DMS 273 (cell line): Measurements from ENCODE around the gene NPHP3.
A peak's percentile ranks its signal among the peaks of the same experiment; 100 is the strongest.
"Not testable (repeated sequence)": the region's sequence is repeated elsewhere in the genome, so short reads cannot be mapped to it uniquely, and the experiment has no call there.

Source experiments
- DNase-seq: peaks from one replicate; lab custom pipeline; 2025; ENCODE audit not compliant: unreplicated experiment; lab: John Stamatoyannopoulos, UW

The NPHP3 gene

DNA sequence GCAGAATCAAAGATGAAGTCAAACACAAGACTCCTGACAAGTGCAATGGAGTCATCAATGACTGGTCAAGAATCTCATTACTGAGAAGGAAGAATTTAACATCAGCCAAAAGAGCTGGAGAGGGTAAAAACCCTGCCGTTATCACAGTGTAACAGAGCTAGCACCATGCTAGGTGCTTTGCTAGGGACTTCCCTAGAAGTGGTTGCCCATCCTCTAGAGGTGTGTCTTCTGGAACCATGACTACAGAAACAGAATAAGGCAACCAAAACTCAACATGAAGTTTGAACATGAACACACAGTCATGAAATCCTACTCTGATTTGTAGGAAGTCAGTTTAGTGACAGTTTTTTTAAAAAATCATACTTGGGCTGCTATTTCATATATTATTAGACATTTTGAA lies 72.1 kb downstream of the NPHP3 start:
- no peak for DNase-seq

DNA sequence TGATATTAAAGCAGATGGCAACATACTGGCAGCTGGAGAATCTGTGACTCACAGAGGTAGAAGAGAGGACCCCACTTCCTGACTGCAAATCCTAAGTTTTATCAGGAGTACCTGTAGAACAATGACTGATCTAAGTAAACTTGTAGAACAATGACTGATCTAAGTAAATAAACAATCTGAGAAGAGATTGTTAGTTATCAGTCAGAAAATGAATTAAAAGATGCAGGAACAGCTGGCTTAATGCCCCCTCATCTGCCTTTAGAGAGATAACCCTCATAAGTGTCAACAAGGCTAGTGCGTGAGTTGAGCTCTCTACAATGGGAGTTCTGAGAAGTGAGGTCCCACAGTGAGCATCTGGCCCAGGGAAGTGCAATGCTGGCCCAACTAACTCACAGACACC lies 77.2 kb downstream of the NPHP3 start:
- peak; percentile 34 for DNase-seq

DNA sequence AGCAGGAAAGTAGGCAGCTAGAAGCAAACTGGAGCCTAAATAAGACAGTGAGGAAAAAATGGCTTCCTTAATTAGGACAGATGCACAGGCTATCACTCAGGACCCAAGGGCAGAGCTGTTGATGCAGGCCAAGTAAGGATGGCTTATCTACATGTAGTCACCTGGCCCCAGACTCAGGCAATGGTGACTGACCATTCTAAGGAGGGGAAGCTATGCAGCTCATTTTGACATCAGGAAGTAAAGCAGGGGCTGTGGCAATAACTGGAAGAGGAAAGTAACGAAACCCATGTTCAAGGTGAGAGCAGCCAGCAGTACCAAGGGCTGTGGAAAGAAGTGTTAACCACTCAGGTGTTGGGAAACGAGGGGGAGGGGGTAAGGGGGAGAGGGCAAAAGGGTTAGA lies 78.8 kb downstream of the NPHP3 start:
- no peak for DNase-seq

DNA sequence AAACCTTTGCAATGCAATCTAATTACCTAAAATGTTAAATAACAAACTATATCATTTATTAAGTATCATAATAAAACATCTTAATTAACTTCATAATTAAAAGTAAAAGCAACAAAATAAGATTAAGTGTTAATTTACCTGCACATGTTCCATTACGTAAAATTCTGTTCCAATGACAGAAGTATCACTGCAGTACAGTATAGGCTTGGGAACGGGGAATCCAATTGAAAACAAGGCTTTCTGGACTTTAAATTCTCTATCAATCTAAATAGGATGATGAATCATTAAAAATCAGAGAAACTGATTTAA lies 79.7 kb downstream of the NPHP3 start:
- no peak for DNase-seq

DNA sequence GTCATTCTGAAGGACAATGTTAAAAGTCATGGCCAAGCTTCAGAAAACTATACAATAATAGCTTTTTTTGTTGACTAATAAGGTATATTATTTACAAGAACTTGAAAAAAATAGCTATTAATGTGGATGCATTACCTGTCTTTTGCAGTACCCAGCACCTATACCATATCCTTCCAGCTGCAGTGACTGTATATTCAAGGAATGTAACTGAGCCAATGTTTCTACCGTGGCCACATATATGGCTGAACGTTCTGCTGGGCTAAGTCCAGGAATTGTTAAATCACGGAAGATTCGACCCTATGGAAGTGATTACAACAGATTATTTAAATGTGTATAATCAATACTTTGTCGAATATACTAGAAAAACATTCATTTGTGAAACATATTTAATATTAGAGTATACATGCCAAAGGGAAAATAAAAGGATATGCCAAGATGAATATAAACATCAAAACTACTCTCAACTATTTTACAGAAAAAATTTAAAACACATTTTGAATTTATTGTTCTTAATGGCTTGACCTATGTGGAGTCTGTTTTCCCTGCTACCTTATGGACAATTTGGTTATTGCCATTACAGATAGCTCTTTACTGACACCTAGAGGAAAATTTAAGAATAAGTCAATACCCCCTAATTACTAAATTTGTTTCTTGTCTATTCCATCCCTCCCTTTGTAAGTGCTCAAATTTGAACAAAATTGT lies 80.2 kb downstream of the NPHP3 start:
- peak; percentile 75 for DNase-seq

DNA sequence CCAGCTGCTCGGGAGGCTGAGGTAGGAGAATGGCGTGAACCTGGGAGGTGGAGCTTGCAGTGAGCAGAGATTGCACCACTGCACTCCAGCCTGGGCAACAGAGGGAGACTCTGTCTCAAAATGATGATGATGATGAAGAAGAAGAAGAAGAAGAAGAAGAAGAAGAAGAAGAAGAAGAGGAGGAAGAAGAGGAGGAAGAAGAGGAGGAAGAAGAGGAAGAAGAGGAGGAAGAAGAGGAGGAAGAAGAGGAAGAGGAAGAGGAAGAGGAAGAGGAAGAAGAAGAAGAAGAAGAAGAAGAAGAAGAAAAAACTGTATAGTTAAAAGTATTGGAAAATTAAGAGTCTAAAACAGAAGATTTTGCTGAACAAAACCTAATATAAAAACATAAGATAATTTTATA lies 80.8 kb downstream of the NPHP3 start:
- DNase-seq: not testable (repeated sequence)

DNA sequence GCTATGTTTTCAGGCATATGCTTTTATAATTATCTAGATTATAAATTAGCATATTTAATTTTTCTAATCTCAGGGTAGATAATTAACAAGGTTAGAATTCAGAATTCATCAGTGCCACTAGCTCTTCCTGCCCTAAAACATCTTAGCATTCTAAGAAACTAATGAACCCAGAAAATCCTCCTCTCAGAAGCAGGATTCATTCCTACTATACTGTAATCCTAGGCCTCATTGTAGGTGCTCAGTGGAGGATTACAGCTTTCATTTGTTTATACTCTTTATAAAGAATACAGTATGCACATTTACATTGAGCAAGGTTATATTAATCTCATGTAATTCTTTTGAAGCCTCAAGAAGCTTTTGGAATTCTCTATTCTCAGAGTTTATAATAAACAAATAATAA lies 83.5 kb downstream of the NPHP3 start:
- no peak for DNase-seq

DNA sequence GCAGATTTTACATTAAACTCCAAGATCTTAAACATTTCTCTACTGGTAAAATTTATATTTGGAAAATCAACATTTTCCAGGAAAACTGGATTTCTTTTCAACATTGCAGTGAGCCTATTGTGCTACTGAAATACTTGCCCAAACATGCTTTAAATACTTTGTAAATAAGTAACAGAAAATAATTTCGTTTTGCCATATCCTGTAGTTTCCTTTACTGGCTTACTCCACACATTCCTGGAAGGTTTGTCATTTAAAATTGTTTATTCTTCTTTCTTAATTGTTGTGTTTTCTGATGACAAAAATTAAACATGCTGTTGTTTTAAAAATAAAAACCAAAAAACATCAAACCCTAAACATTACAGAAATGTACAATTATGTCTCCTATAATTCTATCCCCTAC lies 84.6 kb downstream of the NPHP3 start:
- no peak for DNase-seq

DNA sequence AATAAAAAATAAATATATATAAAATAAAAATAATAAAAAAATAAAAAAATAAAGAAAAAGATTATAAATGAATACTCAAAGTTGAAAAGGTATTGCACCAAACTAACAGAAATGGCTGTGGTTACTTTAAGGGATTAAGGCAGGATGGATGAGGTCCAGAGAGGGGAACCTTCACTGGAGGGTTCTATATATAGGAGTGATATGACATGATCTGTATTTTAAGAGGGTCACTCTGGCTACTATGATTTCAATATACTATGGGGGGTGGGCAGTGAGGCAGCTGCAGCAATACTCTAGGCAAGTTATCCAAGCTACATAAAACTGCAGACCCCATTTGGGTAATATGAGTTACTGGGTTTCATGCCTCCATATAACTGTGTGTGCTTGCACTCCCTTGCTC lies 87.2 kb downstream of the NPHP3 start:
- no peak for DNase-seq
